HUES48 (cell line): Measurements from ENCODE around the gene CHTF8.

Source experiments
- H3K27ac ChIP-seq: one replicate; pipeline ENCODE4 v1.7.0; 2013; ENCODE audit warnings: low read depth, low read length, inconsistent platforms
- H3K27me3 ChIP-seq: 2 replicates; pipeline ENCODE4 v1.6.1; 2013; ENCODE audit warnings: mild to moderate bottlenecking, low read length; ENCODE audit not compliant: control insufficient read depth, insufficient read depth
- H3K36me3 ChIP-seq: 2 replicates; pipeline ENCODE4 v1.6.1; 2013; ENCODE audit warnings: low read length; ENCODE audit not compliant: control insufficient read depth, insufficient read depth
- H3K4me1 ChIP-seq: 2 replicates; pipeline ENCODE4 v1.6.1; 2013; ENCODE audit warnings: mild to moderate bottlenecking, low read length; ENCODE audit not compliant: control insufficient read depth, insufficient read depth
- H3K4me3 ChIP-seq: 2 replicates; pipeline ENCODE4 v1.5.1; 2013; ENCODE audit warnings: mild to moderate bottlenecking, low read depth, low read length
- H3K9ac ChIP-seq: 2 replicates; pipeline ENCODE4 v1.6.1; 2013; ENCODE audit warnings: mild to moderate bottlenecking, low read depth, low read length, moderate library complexity
- H3K9me3 ChIP-seq: 2 replicates; pipeline ENCODE4 v1.6.1; 2013; ENCODE audit warnings: low read length; ENCODE audit not compliant: control insufficient read depth, insufficient read depth

Gene CHTF8

DNA sequence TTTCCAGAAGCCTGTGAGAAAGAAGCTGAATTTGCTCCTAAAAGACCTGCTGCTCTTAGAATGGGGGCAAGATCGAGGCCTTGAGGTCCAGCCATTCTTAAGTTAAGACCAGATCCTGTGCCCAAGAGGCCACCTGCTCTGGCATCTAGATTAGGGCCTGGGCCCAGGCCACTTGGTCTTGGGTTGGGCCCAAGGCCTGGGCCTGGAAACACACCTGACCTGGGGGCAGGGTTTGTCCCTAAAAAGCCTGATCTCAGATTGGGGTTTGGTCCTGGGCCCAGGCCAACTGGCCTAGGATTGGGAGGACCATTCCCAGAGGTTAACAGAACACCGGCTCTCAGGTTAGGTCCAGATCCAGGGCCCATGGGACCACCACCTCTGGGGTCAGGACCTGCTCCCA is 12.9 kb downstream of the CHTF8 start:
- Histone ChIP-seq H3K4me3 (no peak overlapping the region), H3K9ac (no peak overlapping the region), H3K27me3 (no peaks in the 10 kb centered on the region), H3K27ac (no peak overlapping the region), H3K4me1 (no peaks in the 10 kb centered on the region), H3K9me3 (no peaks in the 10 kb centered on the region), H3K36me3 (peaks cover 72% of the 10 kb centered on the region)

DNA sequence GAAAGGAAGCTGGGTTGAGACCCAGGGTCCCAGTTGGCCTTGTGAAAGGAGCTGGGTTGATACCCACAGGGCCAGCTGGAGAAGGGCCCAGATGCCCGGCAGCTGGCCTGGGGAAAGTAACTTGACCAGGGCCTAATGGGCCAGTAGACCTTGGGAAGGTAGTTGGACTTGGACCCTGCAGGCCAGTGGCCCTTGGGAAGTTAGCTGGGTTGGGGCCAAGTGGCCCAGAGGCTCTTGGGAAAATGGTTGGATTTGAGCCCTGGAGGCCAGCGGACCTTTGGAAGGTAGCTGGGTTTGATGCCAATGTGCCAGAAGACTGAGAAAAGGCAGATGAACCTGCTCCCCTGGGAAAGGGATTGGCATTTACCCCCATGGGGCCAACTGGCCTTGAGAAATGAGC is 13.4 kb downstream of the CHTF8 start:
- Histone ChIP-seq H3K27ac (no peak overlapping the region), H3K4me3 (no peak overlapping the region), H3K36me3 (peaks cover 77% of the 10 kb centered on the region), H3K27me3 (no peaks in the 10 kb centered on the region), H3K9ac (no peak overlapping the region), H3K4me1 (no peaks in the 10 kb centered on the region), H3K9me3 (no peaks in the 10 kb centered on the region)

- Histone ChIP-seq H3K4me3 (no peak overlapping the region), H3K9ac (no peak overlapping the region), H3K4me1 (no peaks in the 10 kb centered on the region), H3K36me3 (peaks cover 83% of the 10 kb centered on the region), H3K9me3 (no peaks in the 10 kb centered on the region), H3K27ac (no peak overlapping the region), H3K27me3 (no peaks in the 10 kb centered on the region)
Observed at GRCh38 chr16:69118468-69118867, 13.9 kb downstream of the CHTF8 start.

- Histone ChIP-seq H3K27ac (no peak overlapping the region), H3K4me3 (no peak overlapping the region), H3K36me3 (peaks cover 94% of the 10 kb centered on the region), H3K9ac (no peak overlapping the region), H3K4me1 (no peaks in the 10 kb centered on the region), H3K9me3 (no peaks in the 10 kb centered on the region), H3K27me3 (no peaks in the 10 kb centered on the region)
Observed at GRCh38 chr16:69116906-69117305, 15.5 kb downstream of the CHTF8 start.

- no peak overlapping the region for H3K9ac ChIP-seq
- no peaks in the 10 kb centered on the region for H3K9me3 ChIP-seq
- no peak overlapping the region for H3K27ac ChIP-seq
- peaks cover 98% of the 10 kb centered on the region for H3K36me3 ChIP-seq
- no peaks in the 10 kb centered on the region for H3K27me3 ChIP-seq
- H3K4me1 ChIP-seq = no peaks in the 10 kb centered on the region
- no peak overlapping the region for H3K4me3 ChIP-seq
Observed at GRCh38 chr16:69116256-69116875, 16.0 kb downstream of the CHTF8 start.

- Histone ChIP-seq H3K4me3 (no peak overlapping the region), H3K9me3 (no peaks in the 10 kb centered on the region), H3K9ac (no peak overlapping the region), H3K27ac (no peak overlapping the region), H3K4me1 (no peaks in the 10 kb centered on the region), H3K27me3 (no peaks in the 10 kb centered on the region), H3K36me3 (peaks cover 98% of the 10 kb centered on the region)
Observed at GRCh38 chr16:69115837-69116236, 16.6 kb downstream of the CHTF8 start.

DNA sequence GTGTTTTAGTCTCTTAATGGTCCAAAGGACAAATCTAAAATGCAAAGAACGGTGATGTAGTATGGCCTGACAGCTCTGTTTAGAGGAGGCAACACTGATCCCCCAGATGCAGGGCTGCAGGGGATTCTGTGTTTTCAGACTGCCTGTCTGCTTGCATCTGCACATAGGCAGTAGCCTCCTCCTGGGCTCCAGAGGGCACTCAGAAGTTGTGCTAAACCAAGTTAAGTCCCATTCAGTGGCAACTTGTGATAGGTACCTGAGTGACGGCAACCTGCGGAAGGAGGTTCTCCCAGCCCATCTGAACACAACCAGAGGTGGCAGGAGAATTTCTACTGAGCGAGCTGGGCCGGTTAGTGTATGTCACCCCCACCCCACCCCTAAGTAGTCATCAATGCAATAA is 17.0 kb downstream of the CHTF8 start:
- Histone ChIP-seq H3K4me3 (no peak overlapping the region), H3K9me3 (no peaks in the 10 kb centered on the region), H3K36me3 (peaks cover 98% of the 10 kb centered on the region), H3K27me3 (no peaks in the 10 kb centered on the region), H3K27ac (no peak overlapping the region), H3K4me1 (no peaks in the 10 kb centered on the region), H3K9ac (no peak overlapping the region)

GRCh38 chr16:69114976-69115355 is 17.4 kb downstream of the CHTF8 start:
- no peak overlapping the region for H3K27ac ChIP-seq
- H3K9me3 ChIP-seq = no peaks in the 10 kb centered on the region
- peaks cover 97% of the 10 kb centered on the region for H3K36me3 ChIP-seq
- H3K9ac ChIP-seq = no peak overlapping the region
- no peak overlapping the region for H3K4me3 ChIP-seq
- no peaks in the 10 kb centered on the region for H3K4me1 ChIP-seq
- no peaks in the 10 kb centered on the region for H3K27me3 ChIP-seq

- no peak overlapping the region for H3K4me3 ChIP-seq
- no peaks in the 10 kb centered on the region for H3K27me3 ChIP-seq
- H3K27ac ChIP-seq = no peak overlapping the region
- H3K9ac ChIP-seq = no peak overlapping the region
- H3K36me3 ChIP-seq = peaks cover 97% of the 10 kb centered on the region
- no peaks in the 10 kb centered on the region for H3K9me3 ChIP-seq
- no peaks in the 10 kb centered on the region for H3K4me1 ChIP-seq
Observed at GRCh38 chr16:69114346-69114975, 17.9 kb downstream of the CHTF8 start.

- H3K27ac ChIP-seq = no peak overlapping the region
- no peak overlapping the region for H3K4me3 ChIP-seq
- H3K4me1 ChIP-seq = peaks cover 10% of the 10 kb centered on the region
- no peak overlapping the region for H3K9ac ChIP-seq
- peaks cover 91% of the 10 kb centered on the region for H3K36me3 ChIP-seq
- H3K9me3 ChIP-seq = no peaks in the 10 kb centered on the region
- H3K27me3 ChIP-seq = no peaks in the 10 kb centered on the region
Observed at GRCh38 chr16:69113216-69113615, 19.2 kb downstream of the CHTF8 start.

DNA sequence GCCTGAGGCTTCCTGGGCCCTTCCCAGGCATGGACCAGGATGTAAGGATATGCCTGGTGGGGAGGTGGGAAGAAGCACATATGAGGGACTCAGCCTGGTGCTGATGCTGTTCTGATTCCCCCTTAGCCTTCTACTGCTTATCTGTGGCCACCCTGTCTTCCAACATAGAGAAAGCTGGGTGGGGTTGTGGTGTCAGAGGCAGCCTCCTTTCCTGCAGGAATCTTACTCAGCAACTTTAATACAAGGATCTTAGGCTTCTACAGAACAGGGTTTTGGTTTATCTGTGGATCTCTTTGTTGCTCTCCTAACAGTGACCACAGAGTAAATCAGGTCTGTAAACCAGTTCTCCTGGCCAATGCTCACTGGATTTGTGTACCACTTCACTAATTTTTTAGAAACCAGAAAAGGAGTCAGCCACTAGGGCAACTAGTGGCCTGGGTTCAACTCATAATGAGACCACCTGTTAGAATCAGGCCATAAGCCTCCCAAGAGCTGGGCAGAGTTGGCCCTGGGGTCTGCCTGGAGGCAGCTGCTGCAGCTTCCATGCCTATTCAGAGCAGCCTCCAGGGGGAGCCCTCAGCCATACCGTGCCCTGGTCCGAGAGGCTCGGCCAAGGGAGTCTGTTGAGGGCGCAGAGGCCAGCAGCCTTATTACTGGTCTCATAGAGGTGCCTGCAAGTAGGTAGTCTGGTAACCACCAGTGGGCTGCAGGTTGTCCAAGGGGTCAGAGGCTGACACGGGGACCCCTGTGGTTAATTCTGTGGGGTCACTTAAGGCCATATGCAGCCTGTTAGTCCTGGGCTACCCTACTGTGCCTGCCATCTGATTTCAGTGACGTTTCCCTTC is 19.9 kb downstream of the CHTF8 start:
- Histone ChIP-seq H3K36me3 (peaks cover 84% of the 10 kb centered on the region), H3K4me3 (no peak overlapping the region), H3K9me3 (no peaks in the 10 kb centered on the region), H3K4me1 (peaks cover 15% of the 10 kb centered on the region), H3K27me3 (no peaks in the 10 kb centered on the region), H3K27ac (no peak overlapping the region), H3K9ac (no peak overlapping the region)
